GM23338 (cell line): Measurements from ENCODE around the gene SRPK2. TPM values are rescaled to one million over a fixed set of nuclear protein-coding genes. Genes with fewer than 3 reads are reported as not detected.

Source experiments
- ATAC-seq: fragments of 200-7000 bp; cut with Tn5 transposase; 3 replicates; pipeline ENCODE4 v1.9.1; 2020
- DNase-seq: peaks from one replicate; pipeline ENCODE4 v3.0.0-alpha.2; 2015; ENCODE audit warnings: low spot score
- H2AFZ ChIP-seq: fragments of 200-600 bp; sonication (generic); 2 replicates; pipeline ENCODE4 v1.8.0; 2016; ENCODE audit warnings: antibody characterized with exemption, mild to moderate bottlenecking, moderate library complexity
- H3F3A ChIP-seq: fragments of 200-600 bp; sonication (generic); replicated peaks from 2 replicates; pipeline ENCODE4 v1.8.0; 2017; ENCODE audit warnings: antibody characterized with exemption, mixed run types, low read depth
- H3K27ac ChIP-seq: fragments of 200-600 bp; sonication (generic); 2 replicates; pipeline ENCODE4 v1.6.1; 2016; ENCODE audit warnings: low read depth
- H3K27me3 ChIP-seq: fragments of 200-600 bp; sonication (generic); 2 replicates; pipeline ENCODE4 v1.8.0; 2016; ENCODE audit warnings: mild to moderate bottlenecking, mixed run types, moderate library complexity; ENCODE audit not compliant: insufficient read depth
- H3K36me3 ChIP-seq: fragments of 200-600 bp; sonication (generic); 2 replicates; pipeline ENCODE4 v1.8.0; 2016; ENCODE audit warnings: mild to moderate bottlenecking; ENCODE audit not compliant: insufficient read depth
- H3K4me1 ChIP-seq: fragments of 200-600 bp; sonication (generic); 2 replicates; pipeline ENCODE4 v1.8.0; 2016; ENCODE audit warnings: mild to moderate bottlenecking, moderate library complexity; ENCODE audit not compliant: insufficient read depth
- H3K4me2 ChIP-seq: fragments of 200-600 bp; sonication (generic); 2 replicates; pipeline ENCODE4 v1.7.1; 2017; ENCODE audit warnings: mixed run types
- H3K4me3 ChIP-seq: fragments of 200-600 bp; sonication (generic); 2 replicates; pipeline ENCODE4 v1.6.1; 2016; ENCODE audit warnings: mixed run types
- H3K79me2 ChIP-seq: fragments of 200-600 bp; sonication (generic); replicated peaks from 2 replicates; pipeline ENCODE4 v1.8.0; 2017; ENCODE audit warnings: mild to moderate bottlenecking; ENCODE audit not compliant: insufficient read depth
- H3K9me2 ChIP-seq: fragments of 200-600 bp; sonication (generic); 2 replicates; pipeline ENCODE4 v1.8.0; 2017; ENCODE audit not compliant: insufficient read depth
- H4K20me1 ChIP-seq: fragments of 200-600 bp; sonication (generic); replicated peaks from 2 replicates; pipeline ENCODE4 v1.8.0; 2017; ENCODE audit warnings: mild to moderate bottlenecking; ENCODE audit not compliant: insufficient read depth
- H3K27ac Mint-ChIP-seq: 2 replicates; pipeline ENCODE4 v1.8.0; 2020; ENCODE audit warnings: inconsistent platforms, mild to moderate bottlenecking, moderate library complexity, mixed read lengths
- H3K27me3 Mint-ChIP-seq: 3 replicates; pipeline ENCODE4 v1.8.0; 2022; ENCODE audit warnings: low read depth, mild to moderate bottlenecking, moderate library complexity, mixed read lengths, inconsistent platforms; ENCODE audit not compliant: insufficient read depth, poor library complexity
- H3K36me3 Mint-ChIP-seq: 3 replicates; pipeline ENCODE4 v1.8.0; 2021; ENCODE audit warnings: low read depth, mild to moderate bottlenecking, inconsistent platforms, moderate library complexity, mixed read lengths
- H3K4me1 Mint-ChIP-seq: 3 replicates; pipeline ENCODE4 v1.8.0; 2020; ENCODE audit warnings: mild to moderate bottlenecking, inconsistent platforms, mixed read lengths
- H3K4me3 Mint-ChIP-seq: 3 replicates; pipeline ENCODE4 v1.8.0; 2021; ENCODE audit warnings: moderate library complexity, mild to moderate bottlenecking, inconsistent platforms, mixed read lengths
- H3K9me3 Mint-ChIP-seq: 3 replicates; pipeline ENCODE4 v1.8.0; 2020; ENCODE audit warnings: moderate library complexity, mild to moderate bottlenecking, inconsistent platforms, mixed read lengths
- CREB1 ChIP-seq: fragments of 250-450 bp; sonication (Bioruptor Pico); IDR thresholded peaks from 2 replicates; pipeline ENCODE4 v1.5.0; 2020; ENCODE audit warnings: low read depth, mild to moderate bottlenecking, moderate library complexity
- NANOG ChIP-seq: IDR thresholded peaks from 2 replicates; pipeline ENCODE4 v1.6.1; 2016; ENCODE audit warnings: antibody characterized with exemption, borderline replicate concordance
- POLR2AphosphoS5 ChIP-seq: IDR thresholded peaks from 2 replicates; pipeline ENCODE4 v1.6.1; 2016; ENCODE audit warnings: antibody characterized with exemption, low read depth
- REST ChIP-seq: IDR thresholded peaks from one replicate; pipeline ENCODE4 v1.6.1; 2018; ENCODE audit warnings: antibody characterized with exemption; ENCODE audit not compliant: unreplicated experiment
- ZNF331 ChIP-seq: fragments of 250-450 bp; sonication (Bioruptor Pico); IDR thresholded peaks from 2 replicates; pipeline ENCODE4 v1.5.0; 2020; ENCODE audit warnings: low read depth, mild to moderate bottlenecking, moderate library complexity
- ZNF462 ChIP-seq: fragments of 250-450 bp; sonication (Bioruptor Pico); IDR thresholded peaks from 2 replicates; pipeline ENCODE4 v1.5.0; 2020; ENCODE audit warnings: mild to moderate bottlenecking, moderate library complexity
- polyA plus RNA-seq: library from polyadenylated mRNA; unstranded; fragments of >200 nt; fragmentation: Nextera tagmentation; extraction: Ambion mirVana; gene quantifications from 2 replicates; pipeline ENCODE4 v1.2.1, GENCODE V29; 2016
- total RNA-seq: library from RNA; depleted of rRNA; stranded (reverse); fragments of >200 nt; shearing (Covaris generic); gene quantifications from 2 replicates; pipeline ENCODE4 v1.2.3, GENCODE V29; 2014

The SRPK2 gene
- total and polyA plus RNA-seq, 2 experiments from 2014 or later = 66.3 to 91.5 TPM

GRCh38 chr7:105297985-105298384, 90.7 kb downstream of the SRPK2 start (continued):
- no peak for TF ChIP-seq ZNF462 (CRISPR knock-in tag)
- no peak for TF ChIP-seq CREB1 (CRISPR knock-in tag)
- no peak for TF ChIP-seq ZNF331 (CRISPR knock-in tag)
- TF ChIP-seq NANOG = no peak
- no peak for TF ChIP-seq POLR2AphosphoS5

- Mint-ChIP-seq H3K36me3 (no peaks in the 10 kb centered on the region), H3K27me3 (peaks cover 3% of the 10 kb centered on the region), H3K4me1 (peaks cover 39% of the 10 kb centered on the region), H3K4me3 (no peak overlapping the region), H3K9me3 (no peaks in the 10 kb centered on the region), H3K27ac (no peak overlapping the region)
- H3K27ac ChIP-seq = no peak overlapping the region
- no peaks in the 10 kb centered on the region for H3K9me2 ChIP-seq
- H3K4me3 ChIP-seq = no peak overlapping the region
- no peaks in the 10 kb centered on the region for H3K36me3 ChIP-seq
- peaks cover 13% of the 10 kb centered on the region for H3K4me1 ChIP-seq
- H3K27me3 ChIP-seq = no peaks in the 10 kb centered on the region
- no peak overlapping the region for H3K4me2 ChIP-seq
- DNase-seq (no peak), ATAC-seq (no peak)
- H4K20me1 ChIP-seq = peaks cover 13% of the 10 kb centered on the region
- H3F3A ChIP-seq = no peaks in the 10 kb centered on the region
- H3K79me2 ChIP-seq = peaks cover 98% of the 10 kb centered on the region
- H2AFZ ChIP-seq = no peak overlapping the region
- TF ChIP-seq REST (no peak), POLR2AphosphoS5 (no peak), ZNF462 (CRISPR knock-in tag) (no peak)
Measured at GRCh38 chr7:105297309-105297708, 91.4 kb downstream of the SRPK2 start.
